ENCODE data around the gene LUC7L2. TPM values are rescaled to one million over a fixed set of nuclear protein-coding genes. Genes with fewer than 3 reads are reported as not detected.

The LUC7L2 gene
- total and polyA plus RNA-seq, 8 donors = 20.5 to 133 (median 60.6) TPM

- TF ChIP-seq POLR2AphosphoS5 (IDR thresholded peaks at IDR 0.05) (no peak), CTCF (IDR thresholded peaks at IDR 0.05) (no peak), EP300 (IDR thresholded peaks at IDR 0.05) (no peak), POLR2A (IDR thresholded peaks at IDR 0.05) (no peak)
These were observed 7.9 kb downstream of the LUC7L2 start for GRCh38 chr7:139367438-139368155.

GRCh38 chr7:139370301-139370942, 10.7 kb downstream of the LUC7L2 start:
- Histone ChIP-seq H3K9me3 (no peaks in the 10 kb centered on the region), H3K27me3 (no peaks in the 10 kb centered on the region), H3K27ac (no peak overlapping the region), H3K4me3 (no peak overlapping the region), H3K4me1 (peaks cover 24 to 100% (median 77%) of the 10 kb centered on the region in 4 donors), H3K36me3 (peaks cover 0 to 21% (median 9%) of the 10 kb centered on the region in 4 donors)
- no peak for TF ChIP-seq CTCF (IDR thresholded peaks at IDR 0.05)
- no peak for TF ChIP-seq EP300 (IDR thresholded peaks at IDR 0.05)
- TF ChIP-seq POLR2A (IDR thresholded peaks at IDR 0.05) = no peak
- TF ChIP-seq POLR2AphosphoS5 (IDR thresholded peaks at IDR 0.05) = no peak
- DNase-seq = no peak
- 61 to 76% (median 66%) methylated on average over 5 of the region's 5 CpGs for WGBS, 5 donors
- intact Hi-C loops (cut with DNase I; ENCODE audit: low total_unique reads) = no loop called here

More at GRCh38 chr7:139367438-139368155, 7.9 kb downstream of the LUC7L2 start:
- no peak for DNase-seq
- Histone ChIP-seq H3K4me3 (no peak overlapping the region), H3K27me3 (no peaks in the 10 kb centered on the region), H3K27ac (no peak overlapping the region), H3K4me1 (peaks cover 26 to 100% (median 69%) of the 10 kb centered on the region in 4 donors), H3K9me3 (no peaks in the 10 kb centered on the region), H3K36me3 (peaks cover 0 to 26% (median 12%) of the 10 kb centered on the region in 4 donors)
- 62 to 72% (median 68%) methylated on average over 6 of the region's 6 CpGs for WGBS, 5 donors
- intact Hi-C loops (cut with DNase I; ENCODE audit: low total_unique reads) = no loop called here

- peaks cover 0 to 21% (median 11%) of the 10 kb centered on the region in 4 donors for H3K36me3 ChIP-seq
- H3K4me3 ChIP-seq = no peak overlapping the region
- peaks cover 24 to 100% (median 76%) of the 10 kb centered on the region in 4 donors for H3K4me1 ChIP-seq
- intact Hi-C loops (cut with DNase I; ENCODE audit: low total_unique reads) = no loop called here
- TF ChIP-seq CTCF (IDR thresholded peaks at IDR 0.05) (no peak), POLR2A (IDR thresholded peaks at IDR 0.05) (no peak), EP300 (IDR thresholded peaks at IDR 0.05) (no peak)
- H3K27ac ChIP-seq = no peak overlapping the region
- WGBS, 5 donors = 75 to 95% (median 94%) methylated on average over 1 of the region's 1 CpG
- no peaks in the 10 kb centered on the region for H3K9me3 ChIP-seq
- no peak for DNase-seq
- H3K27me3 ChIP-seq = no peaks in the 10 kb centered on the region
These were observed 11.2 kb downstream of the LUC7L2 start for GRCh38 chr7:139370943-139371313.

- H3K9me3 ChIP-seq = no peaks in the 10 kb centered on the region
- H3K4me3 ChIP-seq = no peak overlapping the region
- DNase-seq = no peak
- intact Hi-C loops (cut with DNase I; ENCODE audit: low total_unique reads) = no loop called here
- H3K36me3 ChIP-seq = peaks cover 10 to 42% (median 42%) of the 10 kb centered on the region in 4 donors
- H3K4me1 ChIP-seq = peaks cover 15 to 71% (median 55%) of the 10 kb centered on the region in 4 donors
- TF ChIP-seq POLR2A (IDR thresholded peaks at IDR 0.05) = no peak
- TF ChIP-seq CTCF (IDR thresholded peaks at IDR 0.05) = no peak
- no peak for TF ChIP-seq POLR2AphosphoS5 (IDR thresholded peaks at IDR 0.05)
- no peak for TF ChIP-seq EP300 (IDR thresholded peaks at IDR 0.05)
- 40 to 68% (median 56%) methylated on average over 6 of the region's 6 CpGs for WGBS, 5 donors
- H3K27ac ChIP-seq = no peak overlapping the region
- no peaks in the 10 kb centered on the region for H3K27me3 ChIP-seq
These were observed 14.6 kb downstream of the LUC7L2 start for GRCh38 chr7:139374246-139374645.
